Sigmoid colon (tissue), 7 donors: ENCODE data around the gene FKBP4. TPM values are rescaled to one million over a fixed set of nuclear protein-coding genes. Genes with fewer than 3 reads are reported as not detected.
"Not testable (repeated sequence)": the region's sequence is repeated elsewhere in the genome, so short reads cannot be mapped to it uniquely, and the experiment has no call there.

Experiments
- DNase-seq: peaks from one replicate; pipeline ENCODE4 v3.0.0-alpha.2; 2019
- H3K27ac ChIP-seq, 4 donors: fragments of 200-600 bp; sonication (generic); one replicate each; pipeline ENCODE4 v1.5.1; 2016 to 2019; ENCODE audit warnings: mild to moderate bottlenecking in 1 of 4
- H3K27me3 ChIP-seq, 3 donors: fragments of 200-600 bp; sonication (generic); one replicate each; pipeline ENCODE4 v1.5.1; 2019; ENCODE audit warnings: mild to moderate bottlenecking in 1 of 3
- H3K36me3 ChIP-seq, 4 donors: fragments of 200-600 bp; sonication (generic); one replicate each; pipeline ENCODE4 v1.5.1; 2016 to 2019
- H3K4me1 ChIP-seq, 4 donors: fragments of 200-600 bp; sonication (generic); one replicate each; pipeline ENCODE4 v1.5.1; 2017 to 2019
- H3K4me3 ChIP-seq, 4 donors: fragments of 200-600 bp; sonication (generic); one replicate each; pipeline ENCODE4 v1.5.1; 2017 to 2019; ENCODE audit warnings: mild to moderate bottlenecking in 2 of 4, moderate library complexity in 1 of 4
- H3K9me3 ChIP-seq, 4 donors: fragments of 200-600 bp in 3 of 4; sonication (generic) in 3 of 4; one replicate each; pipeline versions ENCODE4 v1.5.1 to v1.6.1; 2013 to 2019
- CTCF ChIP-seq, 4 experiments: fragments of 450-650 bp in 3 of 4; fragments of 200-600 bp in 1 of 4; IDR thresholded peaks; one replicate each; pipeline ENCODE4 v1.5.1; 2016 to 2019; ENCODE audit warnings: antibody characterized with exemption in 4 of 4, mild to moderate bottlenecking in 3 of 4, moderate library complexity in 2 of 4
- EP300 ChIP-seq, 4 donors: sonication (generic); formaldehyde crosslinking; IDR thresholded peaks; one replicate each; pipeline ENCODE4 v1.6.1; 2017; ENCODE audit warnings: antibody characterized with exemption in 4 of 4
- POLR2A ChIP-seq, 2 donors: fragments of 450-650 bp; IDR thresholded peaks; one replicate each; pipeline ENCODE4 v1.6.1; 2016; ENCODE audit warnings: antibody characterized with exemption in 2 of 2, mild to moderate bottlenecking in 2 of 2, moderate library complexity in 2 of 2
- POLR2AphosphoS5 ChIP-seq, 4 donors: sonication (generic); formaldehyde crosslinking; IDR thresholded peaks; one replicate each; pipeline ENCODE4 v1.6.1; 2017; ENCODE audit warnings: antibody characterized with exemption in 4 of 4
- WGBS, 2 donors: extraction: QIAGEN DNeasy Blood & Tissue Kit; methylation state at CpG; one replicate each; pipeline ENCODE4 v1.1.7; 2013; 5-methylcytosine and 5-hydroxymethylcytosine counted together
- intact Hi-C: fragments of 100-400 bp; cut with DNase I; formaldehyde crosslinking; loops from one replicate; pipeline ENCODE4 v1.15.1; 2023
- polyA plus RNA-seq, 3 donors: library from polyadenylated mRNA; stranded (reverse); fragments of 200-250 nt; gene quantifications; one replicate each; pipeline ENCODE4 v1.2.3, GENCODE V29; 2013
- total RNA-seq, 4 donors: library from RNA; depleted of rRNA; stranded (reverse); fragments of >200 nt; gene quantifications; one replicate each; pipeline ENCODE4 v1.1.0, GENCODE V29; 2016
- donor health status: healthy with polysubstance abuse.
- donor health status: Bipolar disorder and iron deficiency.
- donor health status: healthy.

The FKBP4 gene
- total and polyA plus RNA-seq, 7 donors = 21.3 to 44.5 (median 33.6) TPM

- intact Hi-C loops = no loop called here
- Histone ChIP-seq H3K4me3 (no peak overlapping the region), H3K9me3 (no peaks in the 10 kb centered on the region), H3K4me1 (no peaks in the 10 kb centered on the region), H3K27ac (no peak overlapping the region), H3K27me3 (no peaks in the 10 kb centered on the region), H3K36me3 (no peaks in the 10 kb centered on the region)
- DNase-seq = no peak
- no peak for TF ChIP-seq EP300 (IDR thresholded peaks at IDR 0.05)
- no peak for TF ChIP-seq POLR2A (IDR thresholded peaks at IDR 0.05)
- no peak for TF ChIP-seq POLR2AphosphoS5 (IDR thresholded peaks at IDR 0.05)
- TF ChIP-seq CTCF (IDR thresholded peaks at IDR 0.05) = no peak
- 30 to 72% methylated on average over 11 of the region's 11 CpGs for WGBS, 2 donors
These were observed 24.8 kb upstream of the FKBP4 start for GRCh38 chr12:2769866-2770533.

- H3K4me1 ChIP-seq, H3K27ac ChIP-seq, H3K9me3 ChIP-seq, DNase-seq, H3K27me3 ChIP-seq, H3K4me3 ChIP-seq, H3K36me3 ChIP-seq, intact Hi-C loops: not testable (repeated sequence)
- WGBS, 2 donors = 95 to 98% methylated on average over 3 of the region's 3 CpGs
These were observed 24.2 kb upstream of the FKBP4 start for GRCh38 chr12:2770544-2770943.

GRCh38 chr12:2772370-2772769 is 22.4 kb upstream of the FKBP4 start:
- TF ChIP-seq POLR2AphosphoS5 (IDR thresholded peaks at IDR 0.05) (no peak), EP300 (IDR thresholded peaks at IDR 0.05) (no peak), CTCF (IDR thresholded peaks at IDR 0.05) (no peak), POLR2A (IDR thresholded peaks at IDR 0.05) (no peak)
- peaks cover 0 to 4% (median 0%) of the 10 kb centered on the region in 3 donors for H3K27me3 ChIP-seq
- H3K4me3 ChIP-seq = no peak overlapping the region
- intact Hi-C loops = no loop called here
- no peak overlapping the region for H3K27ac ChIP-seq
- DNase-seq = no peak
- no peaks in the 10 kb centered on the region for H3K9me3 ChIP-seq
- 71 to 84% methylated on average over 4 of the region's 4 CpGs for WGBS, 2 donors
- no peaks in the 10 kb centered on the region for H3K36me3 ChIP-seq
- no peaks in the 10 kb centered on the region for H3K4me1 ChIP-seq

- 79 to 81% methylated on average over 19 of the region's 19 CpGs for WGBS, 2 donors
- H3K27me3 ChIP-seq = peaks cover 0 to 4% (median 0%) of the 10 kb centered on the region in 3 donors
These were observed 21.4 kb upstream of the FKBP4 start for GRCh38 chr12:2773199-2773875.

GRCh38 chr12:2775431-2775830 is 19.3 kb upstream of the FKBP4 start:
- no peak for DNase-seq
- intact Hi-C loops = no loop called here
- Histone ChIP-seq H3K27me3 (peaks cover 0 to 4% (median 0%) of the 10 kb centered on the region in 3 donors), H3K36me3 (no peaks in the 10 kb centered on the region), H3K4me3 (no peak overlapping the region), H3K4me1 (no peaks in the 10 kb centered on the region), H3K27ac (no peak overlapping the region), H3K9me3 (no peaks in the 10 kb centered on the region)
- 86 to 87% methylated on average over 8 of the region's 8 CpGs for WGBS, 2 donors
- TF ChIP-seq CTCF (IDR thresholded peaks at IDR 0.05) (no peak), POLR2A (IDR thresholded peaks at IDR 0.05) (no peak)

More at GRCh38 chr12:2773199-2773875, 21.4 kb upstream of the FKBP4 start:
- DNase-seq = no peak
- Histone ChIP-seq H3K27ac (no peak overlapping the region), H3K9me3 (no peaks in the 10 kb centered on the region), H3K36me3 (no peaks in the 10 kb centered on the region), H3K4me3 (no peak overlapping the region), H3K4me1 (no peaks in the 10 kb centered on the region)
- TF ChIP-seq POLR2A (IDR thresholded peaks at IDR 0.05) = no peak
- TF ChIP-seq POLR2AphosphoS5 (IDR thresholded peaks at IDR 0.05) = no peak
- no peak for TF ChIP-seq EP300 (IDR thresholded peaks at IDR 0.05)
- intact Hi-C loops = no loop called here
